GM12892 (cell line): Measurements from ENCODE around the gene DUSP5.
"Not testable (repeated sequence)": the region's sequence is repeated elsewhere in the genome, so short reads cannot be mapped to it uniquely, and the experiment has no call there.

ENCODE experiments used
- DNase-seq: peaks from one replicate; pipeline ENCODE4 v3.0.0; 2011; ENCODE audit not compliant: insufficient read length
- FAIRE-seq: peaks from 2 replicates; lab custom pipeline; 2011; peaks lifted over from hg19 to GRCh38; lab: Jason Lieb, UNC
- POLR2A ChIP-seq: IDR thresholded peaks from 2 replicates; pipeline ENCODE4 v1.6.1; 2011; ENCODE audit warnings: low read depth, low read length, control low read depth
- POLR2AphosphoS5 ChIP-seq: IDR thresholded peaks from 2 replicates; pipeline ENCODE4 v1.6.1; 2011; ENCODE audit warnings: low read depth, low read length, control low read depth
- TAF1 ChIP-seq: IDR thresholded peaks from 2 replicates; pipeline ENCODE4 v1.6.1; 2011; ENCODE audit warnings: low read depth, mild to moderate bottlenecking, control low read depth, low read length, borderline replicate concordance

The DUSP5 gene

DNA sequence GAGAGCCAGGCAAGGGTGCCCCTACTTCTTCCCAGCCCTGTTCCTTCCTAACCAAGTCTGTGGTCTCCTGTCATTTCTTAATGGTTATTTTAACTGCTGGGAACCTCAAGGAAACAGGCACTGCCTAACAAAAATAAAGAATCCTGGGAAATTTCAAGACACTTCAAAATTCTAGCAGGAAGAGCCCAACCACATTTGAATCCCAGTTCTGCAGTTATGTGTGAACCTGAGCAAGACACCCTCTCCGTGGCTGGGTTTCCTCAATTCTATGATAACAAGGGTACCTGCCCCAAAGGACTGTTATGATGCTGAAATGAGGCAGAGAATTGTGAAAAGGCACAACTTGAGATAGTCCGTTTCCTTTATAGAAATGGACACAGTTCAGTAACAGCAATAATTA is 36.2 kb upstream of the DUSP5 start:
- no peak for FAIRE-seq
- TF ChIP-seq TAF1: no peak
- no peak for TF ChIP-seq POLR2A
- no peak for TF ChIP-seq POLR2AphosphoS5
- no peak for DNase-seq

- DNase-seq (no peak), FAIRE-seq (no peak)
- no peak for TF ChIP-seq POLR2AphosphoS5
Measured at GRCh38 chr10:110462166-110463095, 35.3 kb upstream of the DUSP5 start.

- DNase-seq, FAIRE-seq: not testable (repeated sequence)
Measured at GRCh38 chr10:110468258-110468657, 29.4 kb upstream of the DUSP5 start.

DNA sequence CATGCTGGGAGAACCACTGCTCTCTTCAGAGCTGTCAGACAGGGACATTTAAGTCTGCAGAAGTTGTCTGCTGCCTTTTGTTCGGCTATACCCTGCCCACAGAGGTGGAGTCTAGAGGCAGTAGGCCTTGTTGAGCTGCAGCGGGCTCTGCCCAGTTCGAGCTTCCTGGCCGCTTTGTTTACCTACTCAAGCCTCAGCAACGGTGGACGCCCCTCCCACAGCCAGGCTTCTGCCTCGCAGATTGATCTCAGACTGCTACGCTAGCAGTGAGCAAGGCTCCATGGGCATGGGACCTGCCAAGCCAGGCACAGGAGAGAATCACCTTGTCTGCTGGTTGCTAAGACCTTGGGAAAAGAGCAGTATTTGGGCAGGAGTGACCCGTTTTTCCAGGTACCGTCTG is 27.2 kb upstream of the DUSP5 start:
- FAIRE-seq, DNase-seq: not testable (repeated sequence)

DNA sequence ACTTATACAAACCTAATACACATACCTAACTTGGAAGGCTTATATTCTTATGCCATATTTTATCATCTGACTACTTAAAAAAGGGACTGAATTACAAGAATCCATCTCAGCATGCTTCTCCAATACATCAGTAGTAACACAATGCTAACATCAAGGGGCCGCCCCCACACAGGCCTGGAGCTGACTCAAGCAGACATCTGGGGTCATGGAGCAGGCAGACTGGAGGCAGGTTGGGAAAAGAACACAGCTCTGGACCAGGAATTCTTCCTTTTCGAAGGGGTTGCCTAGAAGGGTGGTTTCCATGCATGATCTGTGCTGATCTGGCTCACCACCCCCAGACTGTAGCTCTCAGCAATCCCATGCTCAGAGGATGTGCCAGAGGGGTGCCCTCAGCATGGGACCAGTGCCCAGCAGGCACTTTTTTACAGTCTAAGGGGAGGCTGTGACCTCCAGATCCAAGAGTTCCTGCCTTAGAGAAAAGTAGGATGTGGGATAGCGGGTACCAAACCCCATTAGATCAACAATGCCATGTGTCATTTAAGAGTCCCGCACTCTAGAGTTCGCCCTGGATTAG is 26.1 kb upstream of the DUSP5 start:
- FAIRE-seq: no peak
- DNase-seq: no peak
- no peak for TF ChIP-seq POLR2A
- TF ChIP-seq TAF1: no peak
- TF ChIP-seq POLR2AphosphoS5: no peak

DNA sequence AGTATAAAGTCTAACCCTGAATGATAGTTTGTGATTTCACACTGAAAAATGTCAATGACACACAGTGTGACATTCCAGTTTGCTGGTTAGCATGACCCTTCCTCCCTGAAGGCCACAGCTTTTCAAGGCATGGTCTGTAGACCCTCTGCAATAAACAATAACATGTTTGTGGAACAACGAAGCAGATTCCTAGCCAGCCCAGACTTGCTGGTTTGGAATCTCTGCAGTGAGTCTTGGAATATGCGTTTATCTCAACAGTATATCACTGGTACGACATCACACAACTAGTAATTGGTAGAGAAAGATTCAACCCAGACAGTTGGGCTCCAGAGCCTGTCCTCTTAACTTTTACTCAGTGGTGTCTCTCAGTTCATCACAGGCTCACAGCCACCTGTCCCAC is 23.7 kb upstream of the DUSP5 start:
- no peak for TF ChIP-seq POLR2A
- no peak for TF ChIP-seq POLR2AphosphoS5
- TF ChIP-seq TAF1: no peak
- DNase-seq (no peak), FAIRE-seq (no peak)

DNA sequence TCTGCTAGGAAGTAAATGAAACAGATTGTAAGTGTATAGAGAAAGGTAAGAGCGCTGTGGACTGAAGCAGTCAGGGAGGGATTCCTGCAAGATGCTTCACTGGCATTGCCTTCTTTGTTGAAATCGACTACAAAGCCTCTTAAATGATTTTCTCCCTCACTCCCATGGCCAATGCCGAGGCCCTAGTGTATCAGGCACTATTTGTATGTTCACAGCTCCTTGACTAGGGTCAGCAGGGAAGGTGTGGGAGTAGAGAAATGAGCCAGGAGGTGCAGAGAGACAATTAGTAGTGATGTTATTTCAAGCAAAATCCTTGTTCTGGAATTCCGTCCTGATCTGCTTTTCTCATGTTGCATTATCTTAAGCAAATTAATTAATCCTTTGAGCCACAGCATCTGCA is 22.9 kb upstream of the DUSP5 start:
- no peak for FAIRE-seq
- DNase-seq: no peak
- TF ChIP-seq TAF1 (no peak), POLR2A (no peak), POLR2AphosphoS5 (no peak)

DNA sequence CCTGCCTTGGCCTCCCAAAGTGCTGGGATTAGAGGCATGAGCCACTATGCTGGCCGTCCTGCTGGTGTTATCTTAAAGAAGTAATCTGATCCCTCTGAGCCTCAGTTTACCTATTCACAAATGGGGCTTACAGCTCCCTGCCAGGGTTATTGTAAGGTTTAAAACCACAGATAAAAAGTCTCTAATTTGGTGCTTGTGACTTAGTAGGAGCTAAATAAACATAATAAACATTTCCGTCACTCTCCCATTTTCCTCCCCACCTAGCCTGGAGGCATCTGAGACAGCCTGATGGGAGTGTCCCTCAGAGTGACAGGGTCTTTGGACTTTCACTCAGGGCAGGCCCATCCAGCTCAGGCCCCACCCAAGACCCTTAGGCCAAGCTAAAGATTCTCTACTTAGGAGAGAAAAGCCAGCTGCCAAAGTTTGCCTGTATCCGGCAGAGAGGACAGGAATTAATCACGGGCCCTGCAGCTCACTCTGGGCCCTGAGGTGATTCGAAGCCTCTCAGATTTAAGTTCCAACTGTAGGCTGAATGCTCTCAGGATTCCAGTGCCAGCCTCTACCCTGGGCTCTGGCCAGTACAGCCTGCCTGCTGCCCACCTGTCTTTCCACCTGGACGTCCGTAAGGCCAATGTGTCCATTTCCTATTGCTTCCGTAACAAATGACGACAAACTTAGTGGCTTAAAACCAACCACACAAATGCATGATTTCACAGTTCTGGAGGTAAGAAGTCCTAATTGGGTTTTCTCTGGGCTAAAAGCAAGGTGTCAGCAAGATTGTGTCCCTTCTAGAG is 21.8 kb upstream of the DUSP5 start:
- FAIRE-seq (no peak), DNase-seq (no peak)
- TF ChIP-seq POLR2AphosphoS5 (no peak), TAF1 (no peak), POLR2A (no peak)

GRCh38 chr10:110479710-110480109 is 18.0 kb upstream of the DUSP5 start:
- TF ChIP-seq POLR2A (no peak), TAF1 (no peak), POLR2AphosphoS5 (no peak)
- DNase-seq (no peak), FAIRE-seq (no peak)

GRCh38 chr10:110480387-110480786 is 17.3 kb upstream of the DUSP5 start:
- FAIRE-seq (no peak), DNase-seq (no peak)
- TF ChIP-seq POLR2AphosphoS5 (no peak), POLR2A (no peak)

GRCh38 chr10:110481919-110482318 is 15.8 kb upstream of the DUSP5 start:
- no peak for TF ChIP-seq POLR2AphosphoS5
- no peak for TF ChIP-seq TAF1
- TF ChIP-seq POLR2A: no peak
- DNase-seq: no peak
- FAIRE-seq: peak; percentile 14

GRCh38 chr10:110483633-110484032 is 14.1 kb upstream of the DUSP5 start:
- no peak for DNase-seq
- TF ChIP-seq POLR2AphosphoS5: no peak
- TF ChIP-seq POLR2A: no peak
- TF ChIP-seq TAF1: no peak
- FAIRE-seq: no peak
